Measurements from ENCODE around the gene RUFY4.
"Not testable (repeated sequence)": the region's sequence is repeated elsewhere in the genome, so short reads cannot be mapped to it uniquely, and the experiment has no call there.

Gene RUFY4

GRCh38 chr2:218031771-218032257 lies 37.2 kb upstream of the RUFY4 start:
- DNase-seq (ENCODE audit: low read depth) = no peak

DNA sequence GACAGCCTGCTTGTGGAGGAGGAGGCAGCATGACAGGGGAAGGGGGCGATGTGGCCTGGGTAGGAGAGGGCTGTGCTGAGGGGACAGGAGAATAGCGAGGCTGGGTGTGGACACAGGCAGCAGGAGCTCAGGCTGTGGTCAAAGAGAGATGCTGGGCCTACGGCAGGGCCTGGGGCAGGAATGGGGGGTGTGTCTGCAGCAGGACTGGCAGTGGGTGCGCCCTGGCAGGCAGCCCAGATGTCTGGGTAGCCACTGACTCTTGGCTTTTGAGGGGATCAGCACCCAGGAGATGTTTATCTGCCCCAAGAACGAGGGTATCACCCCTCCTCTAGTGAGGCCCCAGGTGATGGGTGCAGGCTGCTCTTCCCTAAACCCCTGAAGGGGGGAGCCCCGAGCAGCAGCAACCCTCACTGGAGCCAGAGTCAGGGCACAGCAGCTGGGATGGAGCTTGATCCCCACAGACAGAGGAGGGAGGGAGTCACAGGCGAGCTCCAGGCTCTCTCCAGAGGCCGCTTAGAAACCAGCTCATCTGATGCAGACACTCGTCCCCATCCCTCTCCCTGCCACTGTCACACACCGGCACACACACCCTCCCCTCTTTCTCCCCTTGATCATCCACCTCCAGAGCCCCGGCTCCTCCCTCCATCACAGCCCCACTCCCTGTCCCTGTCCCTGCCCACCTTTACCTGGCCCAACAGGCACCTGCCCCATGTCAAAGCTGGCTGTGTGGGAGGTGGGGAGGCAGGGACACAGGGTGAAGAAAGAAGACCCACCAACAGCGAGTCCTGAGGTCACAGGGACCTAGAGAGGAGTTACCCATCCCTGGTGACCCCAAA lies 36.5 kb upstream of the RUFY4 start:
- no peak for DNase-seq (ENCODE audit: low read depth)

GRCh38 chr2:218033208-218033589 lies 35.9 kb upstream of the RUFY4 start:
- no peak for DNase-seq (ENCODE audit: low read depth)

DNA sequence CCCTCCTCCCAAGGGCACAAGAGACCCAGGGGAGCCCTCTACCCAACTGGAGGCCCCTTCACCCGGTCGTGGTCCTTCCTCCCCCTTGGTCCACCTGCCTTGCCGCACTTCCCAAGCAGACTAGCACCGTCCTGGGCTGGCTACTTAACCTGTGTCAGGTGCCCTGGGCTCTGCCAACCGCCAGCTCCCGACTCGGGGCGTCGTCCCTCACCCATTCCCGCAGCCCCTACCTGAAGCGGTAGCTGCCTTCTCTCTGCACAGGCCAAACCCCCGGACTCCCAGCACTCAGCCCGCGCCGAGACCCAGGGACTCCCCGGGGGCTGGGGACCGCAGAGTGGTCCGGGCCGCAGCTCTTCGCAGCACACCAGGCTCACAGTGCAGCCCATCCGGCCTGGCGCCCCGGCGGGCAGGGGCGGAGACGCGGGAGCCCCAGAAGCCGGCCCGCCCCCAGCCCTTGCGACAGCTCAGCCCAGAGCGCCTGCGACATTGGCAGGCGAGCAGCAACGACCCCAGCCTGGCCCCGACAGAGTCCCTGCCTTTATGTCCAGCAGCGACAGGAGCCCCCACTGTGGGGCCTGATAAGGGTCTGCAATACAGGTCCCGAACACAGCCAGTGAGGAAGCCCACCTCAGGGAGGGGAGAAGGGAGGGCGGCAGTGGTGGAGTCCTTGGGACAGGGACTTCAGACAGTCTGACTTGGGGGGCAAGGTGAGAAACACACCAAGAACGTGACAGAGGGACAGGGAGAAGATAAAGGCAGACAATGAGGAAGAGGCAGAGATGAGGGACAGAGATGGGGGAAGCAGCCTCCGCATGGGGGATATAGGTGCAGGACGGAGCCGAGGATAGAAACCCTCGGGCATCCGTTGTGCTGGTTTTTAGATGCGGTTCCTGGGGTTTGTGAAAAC lies 35.2 kb upstream of the RUFY4 start:
- DNase-seq (ENCODE audit: low read depth) = no peak

DNA sequence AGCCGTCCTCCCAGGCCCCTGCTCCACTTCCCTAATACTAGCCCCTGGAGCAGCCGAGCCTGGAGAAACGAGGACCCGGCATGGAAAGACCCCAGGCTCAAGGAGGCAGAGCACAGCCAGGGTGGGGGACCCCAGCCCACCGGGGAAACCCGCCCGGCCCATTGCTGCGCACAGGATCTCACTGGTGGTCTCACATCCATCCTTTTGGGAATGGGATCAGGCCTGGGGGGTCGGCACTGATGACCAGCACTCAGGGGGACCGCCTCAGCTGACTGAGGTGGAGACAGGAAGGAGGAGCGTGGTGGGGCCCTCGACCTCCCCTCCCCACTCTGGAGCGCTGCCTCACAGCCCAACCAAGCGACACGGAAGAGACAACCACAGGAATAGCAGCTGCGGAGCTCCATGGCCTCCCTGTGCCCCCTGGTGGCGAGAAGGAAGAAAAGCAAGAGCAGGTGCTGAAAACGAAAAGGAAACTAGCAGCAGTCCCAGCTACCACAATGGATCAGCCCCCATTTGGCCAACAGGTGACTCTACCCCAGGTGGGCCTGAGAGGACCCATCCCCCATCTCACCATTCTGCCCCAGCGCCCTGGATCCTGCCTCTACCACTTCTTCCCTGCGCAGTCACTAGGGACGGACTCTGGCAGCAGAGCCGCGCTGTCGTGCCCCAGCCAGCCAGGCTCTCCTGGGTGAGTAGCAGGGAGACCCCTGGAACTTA lies 34.4 kb upstream of the RUFY4 start:
- peak; percentile 31 for DNase-seq (ENCODE audit: low read depth)

DNA sequence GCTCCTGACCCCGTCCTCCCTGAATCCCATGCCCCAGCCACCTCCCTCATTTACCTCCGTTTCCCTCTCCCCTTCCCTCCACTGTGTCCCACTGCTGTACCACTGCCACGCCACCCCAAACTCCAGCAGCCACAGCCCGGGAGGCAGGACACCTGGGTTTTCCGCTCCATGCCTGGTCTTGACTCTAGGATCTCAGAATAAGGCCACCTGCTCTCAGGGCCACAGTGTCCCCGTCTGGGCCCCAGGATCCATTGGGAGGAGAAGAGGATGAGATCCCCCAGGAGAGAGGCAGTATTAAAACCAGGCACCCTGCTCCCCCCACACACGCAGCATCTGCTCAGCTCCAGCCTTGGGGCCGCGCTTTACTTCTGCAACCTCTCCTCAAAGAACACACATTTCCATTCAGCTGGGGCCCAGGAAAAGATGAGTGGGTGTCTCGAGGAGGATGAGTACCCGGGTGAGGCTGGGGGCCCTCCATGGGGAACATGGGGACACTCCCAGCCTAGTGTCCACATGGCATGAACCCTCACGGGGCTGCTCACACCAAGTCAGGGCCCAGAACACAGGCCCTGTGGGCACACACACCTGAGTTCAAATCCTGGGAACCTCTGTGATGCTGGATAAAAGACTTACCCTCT lies 33.5 kb upstream of the RUFY4 start:
- DNase-seq (ENCODE audit: low read depth) = no peak

DNA sequence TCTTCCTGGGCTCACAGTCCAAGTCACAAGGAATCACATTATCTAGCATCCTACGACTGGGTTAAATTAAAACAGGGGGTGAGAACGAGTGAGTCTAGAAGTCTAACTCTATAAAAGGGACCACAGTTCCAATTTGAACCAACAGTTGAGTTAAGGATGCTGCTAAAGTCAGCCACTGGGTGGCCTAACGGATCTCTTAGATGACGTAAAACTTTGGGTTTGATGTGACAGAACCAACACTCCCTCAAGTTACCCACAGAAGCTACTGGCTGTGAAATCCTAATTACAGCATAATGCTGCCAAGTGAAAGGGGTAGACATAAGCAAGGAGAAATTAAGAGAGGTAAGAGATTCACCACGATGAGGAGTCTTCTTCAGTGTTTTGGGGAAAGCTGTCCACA lies 32.7 kb upstream of the RUFY4 start:
- DNase-seq (ENCODE audit: low read depth) = no peak

DNA sequence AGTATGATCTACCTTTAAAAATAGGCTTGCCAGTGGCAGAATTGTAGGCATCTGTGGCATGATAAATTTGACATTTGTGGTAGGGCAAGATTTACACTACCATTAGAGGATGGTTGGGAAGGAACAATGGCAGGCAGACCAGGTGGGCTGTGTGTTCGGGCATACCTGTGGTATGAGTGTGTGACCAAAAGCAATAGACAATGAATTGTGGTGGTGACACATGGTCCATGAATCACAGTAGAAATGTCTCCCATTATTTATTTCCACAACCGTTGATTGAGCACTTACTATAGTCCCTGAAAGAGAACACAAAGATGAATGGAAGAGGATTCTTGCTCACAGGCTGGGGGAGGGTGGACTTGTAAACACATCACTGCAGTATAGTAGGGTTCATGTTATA lies 29.9 kb upstream of the RUFY4 start:
- no peak for DNase-seq (ENCODE audit: low read depth)

GRCh38 chr2:218040883-218041282 lies 28.2 kb upstream of the RUFY4 start:
- DNase-seq (ENCODE audit: low read depth) = no peak

DNA sequence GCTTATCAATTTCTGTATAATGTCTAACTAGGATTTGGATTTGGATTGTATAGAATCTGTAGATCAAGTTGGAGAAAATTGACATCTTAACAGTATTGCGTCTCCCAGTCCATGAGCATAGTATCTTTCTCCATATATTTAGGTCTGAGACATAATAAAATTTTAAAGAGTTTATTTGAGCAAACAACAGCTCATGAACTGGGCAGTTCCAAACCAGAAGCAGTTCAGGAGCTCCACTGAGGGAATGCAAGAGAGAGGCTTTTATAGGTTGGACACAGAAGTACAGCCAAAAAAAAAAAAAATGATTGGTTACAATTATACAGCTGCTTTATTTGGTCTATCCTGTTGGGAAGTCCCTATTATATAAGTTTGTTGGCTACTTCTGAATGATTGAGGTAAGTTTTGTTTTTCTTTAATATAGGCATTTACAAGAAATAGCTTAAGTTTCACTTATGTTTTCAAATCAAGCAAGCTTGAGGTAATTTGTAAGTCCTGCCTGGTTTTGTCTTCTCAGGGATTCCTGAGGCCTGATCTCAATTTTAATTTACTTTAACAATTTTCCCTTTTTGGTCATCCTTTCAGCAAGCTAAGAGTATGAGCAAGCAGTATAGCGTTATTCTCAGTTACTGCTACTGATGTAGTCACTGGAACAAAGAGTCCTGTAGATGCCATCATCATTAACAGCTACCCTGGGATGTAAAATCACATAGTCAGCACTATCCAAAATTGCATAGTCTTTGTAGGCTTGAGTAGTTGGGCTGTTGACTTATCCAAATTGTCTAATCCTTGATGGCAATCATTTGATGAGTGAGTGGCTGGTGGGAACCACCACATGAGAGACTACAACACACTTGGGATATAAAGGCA lies 27.5 kb upstream of the RUFY4 start:
- no peak for DNase-seq (ENCODE audit: low read depth)

DNA sequence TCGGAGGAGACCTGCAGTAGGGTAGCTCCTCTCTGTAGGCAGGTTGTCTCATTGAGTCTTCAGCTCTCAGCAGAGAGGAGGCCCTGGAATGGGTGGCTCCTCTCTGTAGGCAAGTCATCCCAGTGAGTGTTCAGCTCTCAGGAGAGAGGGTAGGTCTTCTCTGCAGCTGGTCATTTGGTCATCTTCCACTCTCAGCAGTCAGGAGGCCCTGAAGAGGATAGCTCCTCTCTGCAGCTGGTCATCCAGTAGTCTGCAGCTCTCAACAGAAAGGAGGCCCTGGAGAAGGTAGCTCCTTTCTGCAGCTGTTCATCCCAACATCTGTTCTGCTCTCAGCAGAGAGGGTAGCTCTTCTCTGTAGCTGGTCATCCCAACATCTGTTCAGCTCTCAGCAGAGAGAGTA lies 26.0 kb upstream of the RUFY4 start:
- no peak for DNase-seq (ENCODE audit: low read depth)

- no peak for DNase-seq (ENCODE audit: low read depth)
These were observed 25.3 kb upstream of the RUFY4 start for GRCh38 chr2:218043701-218044109.

GRCh38 chr2:218044599-218044998 lies 24.5 kb upstream of the RUFY4 start:
- DNase-seq (ENCODE audit: low read depth) = not testable (repeated sequence)

GRCh38 chr2:218046238-218046637 lies 22.8 kb upstream of the RUFY4 start:
- no peak for DNase-seq (ENCODE audit: low read depth)

GRCh38 chr2:218047536-218048225 lies 21.4 kb upstream of the RUFY4 start:
- DNase-seq (ENCODE audit: low read depth) = no peak

GRCh38 chr2:218051903-218052302 lies 17.1 kb upstream of the RUFY4 start:
- DNase-seq (ENCODE audit: low read depth) = no peak

DNA sequence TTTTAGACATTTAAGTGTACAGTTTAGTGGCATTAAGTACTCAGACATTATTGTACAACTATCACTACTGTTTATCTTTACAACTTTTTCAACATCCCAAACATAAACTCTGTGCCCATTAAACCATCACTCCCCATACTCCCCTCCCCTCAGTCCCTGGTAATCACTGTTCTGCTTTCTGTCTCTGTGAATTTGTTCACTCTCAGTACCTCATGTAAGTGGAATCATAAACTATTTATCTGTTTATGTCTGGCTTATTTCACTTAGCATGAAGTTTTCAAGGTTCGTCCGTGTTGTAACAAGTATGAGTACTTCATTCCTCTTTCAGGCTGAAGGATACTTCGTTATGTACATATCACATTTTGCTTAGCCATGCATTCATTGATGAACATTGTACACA lies 9.8 kb upstream of the RUFY4 start:
- DNase-seq (ENCODE audit: low read depth) = no peak

DNA sequence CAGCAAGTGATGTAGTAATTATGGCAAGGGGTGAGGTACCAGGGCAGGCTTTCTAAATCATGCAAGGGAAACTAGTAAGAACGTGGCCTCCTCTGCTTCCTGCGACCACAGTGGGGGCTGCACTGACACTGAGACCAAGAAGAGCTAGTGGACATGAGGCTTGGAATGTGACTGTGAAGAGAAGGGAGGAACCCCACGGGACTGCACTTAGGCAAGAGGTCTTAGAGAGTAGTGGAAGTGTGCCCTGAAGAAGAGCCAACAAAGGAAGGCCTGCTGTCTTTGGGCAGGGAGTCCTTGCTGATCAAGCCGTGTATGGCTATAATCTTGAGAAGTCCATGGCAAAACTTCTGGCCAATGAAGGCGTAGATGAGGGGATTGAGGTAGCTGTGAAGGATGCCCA lies 8.9 kb upstream of the RUFY4 start:
- no peak for DNase-seq (ENCODE audit: low read depth)

- no peak for DNase-seq (ENCODE audit: low read depth)
These were observed 7.9 kb upstream of the RUFY4 start for GRCh38 chr2:218060950-218061660.

DNA sequence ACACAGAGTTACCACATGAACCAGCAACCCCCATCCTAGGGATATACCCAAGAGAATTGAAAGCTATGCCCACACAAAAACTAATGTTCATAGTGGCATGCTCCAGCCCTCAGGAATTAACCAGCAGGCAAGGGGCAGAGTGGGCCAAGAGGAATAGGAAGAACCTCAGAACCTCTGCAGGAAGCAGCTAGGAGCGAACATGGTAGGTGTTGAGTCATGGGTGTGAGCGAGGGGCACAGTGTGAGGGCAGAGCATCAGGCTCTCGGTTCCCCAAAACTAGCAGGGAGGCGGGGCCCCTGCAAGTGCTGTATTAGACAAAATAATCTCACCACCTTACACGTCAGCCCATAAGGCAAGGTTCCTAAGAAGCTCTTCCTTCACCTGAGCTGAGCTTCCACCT lies 5.6 kb upstream of the RUFY4 start:
- no peak for DNase-seq (ENCODE audit: low read depth)
